ENCODE measurements around the gene TEP1. TPM values are rescaled to one million over a fixed set of nuclear protein-coding genes. Genes with fewer than 3 reads are reported as not detected.

The TEP1 gene
- total and polyA plus RNA-seq, 10 of the 15 experiments (the other 5 are each of a cell fraction or from before 2014, with no cell fraction given) = 3.3 to 29.7 (median 16.8) TPM

DNA sequence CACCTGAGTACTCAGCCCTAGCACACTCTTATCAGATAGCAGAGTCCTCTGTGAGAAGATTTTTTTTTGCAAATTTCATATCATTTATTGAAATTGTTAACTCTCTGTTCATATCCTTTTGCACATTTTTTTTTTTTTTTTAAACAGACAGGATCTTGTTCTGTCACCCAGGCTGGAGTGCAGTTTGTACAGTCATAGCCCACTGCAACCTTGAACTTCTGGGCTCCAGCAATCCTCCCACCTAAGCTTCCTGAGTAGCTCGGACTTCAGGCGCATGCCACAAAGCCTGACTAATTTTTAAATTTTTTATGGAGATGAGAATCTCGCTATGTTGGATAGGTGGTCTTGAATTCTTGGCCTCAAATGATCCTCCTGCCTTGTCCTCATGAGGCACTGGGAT is 65.6 kb downstream of the TEP1 start:
- ATAC-seq (no peak), FAIRE-seq (no peak), DNase-seq (ENCODE audit: low read depth, low spot score) (no peak)
- ChIA-PET RAD21 (ENCODE audit: unreplicated experiment) (no interaction called here), SMC1A (ENCODE audit: uncharacterized antibody, unreplicated experiment) (interaction anchor here (0.9 to 1.0 kb wide), 2 partner anchors 68 to 261 kb away, joined by 3 read pairs; no protein-coding TSS in a partner anchor), CTCF (interaction anchor here (0.7 kb wide), 1 partner anchor 9 kb away, joined by 4 read pairs; no protein-coding TSS in a partner anchor), POLR2A (interaction anchor here (0.7 kb wide), 1 partner anchor 117 kb away, joined by 3 read pairs; no protein-coding TSS in a partner anchor)
- Histone ChIP-seq H3K4me3 (no peak overlapping the region), H3K27me3 (replicated peaks in 1 of 2; ENCODE audit: control insufficient read depth in 2 of 2, insufficient read depth in 2 of 2, low read length in 1 of 2) (no peaks in the 10 kb centered on the region), H4K20me1 (ENCODE audit: control insufficient read depth, insufficient read depth) (no peaks in the 10 kb centered on the region), H3K9me3 (replicated peaks; ENCODE audit: control insufficient read depth, insufficient read depth, low read length) (no peaks in the 10 kb centered on the region), H3K4me2 (ENCODE audit: control insufficient read depth, insufficient read depth) (no peak overlapping the region), H3K36me3 (ENCODE audit: control insufficient read depth in 2 of 2, insufficient read depth in 2 of 2, low read length in 1 of 2) (peaks cover 6 to 15% of the 10 kb centered on the region in 2 experiments; a peak in 3 of 4 replicates), H3K27ac (ENCODE audit: control insufficient read depth, insufficient read depth) (no peak overlapping the region), H3K4me1 (ENCODE audit: control insufficient read depth, insufficient read depth, low read length) (no peaks in the 10 kb centered on the region), H3K79me2 (ENCODE audit: control insufficient read depth, insufficient read depth, low read length) (peaks cover 10% of the 10 kb centered on the region), H2AFZ (ENCODE audit: control insufficient read depth, low read depth, low read length) (no peak overlapping the region), H3K9ac (ENCODE audit: control insufficient read depth, insufficient read depth, low read length) (no peak overlapping the region)
- intact Hi-C loops (cut with micrococcal nuclease; ENCODE audit: unreplicated experiment) = no loop called here
- WGBS (ENCODE audit: insufficient coverage, insufficient replicate concordance, low lambda C conversion rate, missing lambda C conversion rate) = 100% methylated on average over 3 of the region's 3 CpGs
- TF ChIP-seq ZNF384 (IDR thresholded peaks at IDR 0.05; ENCODE audit: borderline replicate concordance, low read depth, low read length) = no peak
- in situ Hi-C loops (cut with MboI) = no loop called here
- BruUV-seq (replicated peaks) = no TSS peak

DNA sequence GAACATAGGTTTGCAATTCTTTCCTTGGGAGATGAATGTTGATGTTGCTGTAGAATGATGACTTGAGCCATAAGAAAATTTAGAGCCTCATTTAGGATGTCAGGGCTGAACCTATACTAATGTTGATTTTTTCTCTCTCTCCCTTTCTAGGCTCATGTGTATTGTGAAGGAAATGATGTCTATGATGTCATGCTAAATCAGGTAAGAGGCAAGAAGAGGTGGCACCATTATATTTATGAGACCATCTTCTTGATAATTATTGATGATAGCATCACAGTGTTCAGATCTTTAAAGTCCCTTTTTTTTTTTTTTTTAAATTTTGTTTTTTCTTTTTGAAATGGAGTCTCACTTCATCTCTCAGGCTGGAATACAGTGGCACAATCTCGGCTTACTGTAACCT is 66.6 kb downstream of the TEP1 start:
- ChIA-PET SMC1A (ENCODE audit: uncharacterized antibody, unreplicated experiment) (no interaction called here), RAD21 (ENCODE audit: unreplicated experiment) (no interaction called here), POLR2A (no interaction called here), CTCF (no interaction called here)
- FAIRE-seq = no peak
- Histone ChIP-seq H3K4me1 (ENCODE audit: control insufficient read depth, insufficient read depth, low read length) (no peaks in the 10 kb centered on the region), H3K4me3 (no peak overlapping the region), H3K79me2 (ENCODE audit: control insufficient read depth, insufficient read depth, low read length) (peaks cover 10% of the 10 kb centered on the region), H3K9me3 (replicated peaks; ENCODE audit: control insufficient read depth, insufficient read depth, low read length) (no peaks in the 10 kb centered on the region), H4K20me1 (ENCODE audit: control insufficient read depth, insufficient read depth) (no peaks in the 10 kb centered on the region), H2AFZ (ENCODE audit: control insufficient read depth, low read depth, low read length) (no peak overlapping the region), H3K4me2 (ENCODE audit: control insufficient read depth, insufficient read depth) (no peak overlapping the region), H3K27me3 (replicated peaks in 1 of 2; ENCODE audit: control insufficient read depth in 2 of 2, insufficient read depth in 2 of 2, low read length in 1 of 2) (no peaks in the 10 kb centered on the region), H3K27ac (ENCODE audit: control insufficient read depth, insufficient read depth) (no peak overlapping the region), H3K36me3 (ENCODE audit: control insufficient read depth in 2 of 2, insufficient read depth in 2 of 2, low read length in 1 of 2) (peaks cover 1 to 10% of the 10 kb centered on the region in 2 experiments; a peak in 2 of 4 replicates), H3K9ac (ENCODE audit: control insufficient read depth, insufficient read depth, low read length) (no peak overlapping the region)
- ATAC-seq = no peak
- DNase-seq (ENCODE audit: low read depth, low spot score) = no peak
- no TSS peak for BruUV-seq (replicated peaks)
- WGBS (ENCODE audit: insufficient coverage, insufficient replicate concordance, low lambda C conversion rate, missing lambda C conversion rate) = no CpG with 5 or more reads among the region's 1 CpG
- no peak for TF ChIP-seq SMAD1 (IDR thresholded peaks at IDR 0.05; ENCODE audit: low read depth, partially characterized antibody)
- no peak for TF ChIP-seq MTA3 (IDR thresholded peaks at IDR 0.05; ENCODE audit: borderline replicate concordance, low read length)
- no peak for TF ChIP-seq GATAD2B (conservative IDR thresholded peaks at IDR 0.05; ENCODE audit: low read depth)
- no peak for TF ChIP-seq POLR2A (IDR thresholded peaks at IDR 0.05; ENCODE audit: low read depth, low read length)
- in situ Hi-C loops (cut with MboI) = no loop called here
- intact Hi-C loops (cut with micrococcal nuclease; ENCODE audit: unreplicated experiment) = no loop called here
